ENCODE results near the gene ASPG.

Gene ASPG

DNA sequence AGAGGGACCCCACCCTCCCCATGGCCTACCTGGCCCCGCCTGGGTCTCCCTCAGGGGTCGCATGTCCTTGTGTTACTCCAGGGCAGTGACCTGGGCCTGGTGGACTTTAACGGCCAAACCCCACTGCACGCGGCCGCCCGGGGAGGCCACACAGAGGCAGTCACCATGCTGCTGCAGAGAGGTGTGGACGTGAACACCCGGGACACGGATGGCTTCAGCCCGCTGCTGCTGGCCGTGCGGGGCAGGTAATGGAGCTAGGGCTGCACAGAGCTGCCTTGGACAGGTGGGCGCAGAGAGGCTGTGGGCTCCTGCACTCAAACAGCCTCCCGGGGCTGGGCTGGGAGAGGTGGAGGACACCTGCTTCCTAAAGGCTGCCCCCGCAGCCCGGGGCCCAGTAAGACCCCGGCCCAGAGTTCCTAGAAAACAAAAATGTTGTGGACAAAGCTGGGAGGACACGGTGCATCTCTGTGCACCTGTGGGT lies 21.6 kb downstream of the ASPG start:
- no peak overlapping the region for H3K27ac ChIP-seq (replicated peaks)
- TF ChIP-seq, protein P1, sequence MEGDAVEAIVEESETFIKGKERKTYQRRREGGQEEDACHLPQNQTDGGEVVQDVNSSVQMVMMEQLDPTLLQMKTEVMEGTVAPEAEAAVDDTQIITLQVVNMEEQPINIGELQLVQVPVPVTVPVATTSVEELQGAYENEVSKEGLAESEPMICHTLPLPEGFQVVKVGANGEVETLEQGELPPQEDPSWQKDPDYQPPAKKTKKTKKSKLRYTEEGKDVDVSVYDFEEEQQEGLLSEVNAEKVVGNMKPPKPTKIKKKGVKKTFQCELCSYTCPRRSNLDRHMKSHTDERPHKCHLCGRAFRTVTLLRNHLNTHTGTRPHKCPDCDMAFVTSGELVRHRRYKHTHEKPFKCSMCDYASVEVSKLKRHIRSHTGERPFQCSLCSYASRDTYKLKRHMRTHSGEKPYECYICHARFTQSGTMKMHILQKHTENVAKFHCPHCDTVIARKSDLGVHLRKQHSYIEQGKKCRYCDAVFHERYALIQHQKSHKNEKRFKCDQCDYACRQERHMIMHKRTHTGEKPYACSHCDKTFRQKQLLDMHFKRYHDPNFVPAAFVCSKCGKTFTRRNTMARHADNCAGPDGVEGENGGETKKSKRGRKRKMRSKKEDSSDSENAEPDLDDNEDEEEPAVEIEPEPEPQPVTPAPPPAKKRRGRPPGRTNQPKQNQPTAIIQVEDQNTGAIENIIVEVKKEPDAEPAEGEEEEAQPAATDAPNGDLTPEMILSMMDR (IDR thresholded peaks at IDR 0.05; ENCODE audit: insufficient read depth, low read length): no peak
- TF ChIP-seq SPI1 (IDR thresholded peaks at IDR 0.05; ENCODE audit: borderline replicate concordance, low read depth) (no peak), GABPA (IDR thresholded peaks at IDR 0.05; ENCODE audit: low read depth) (no peak), POLR2AphosphoS5 (IDR thresholded peaks at IDR 0.05; ENCODE audit: low read depth) (no peak), REST (IDR thresholded peaks at IDR 0.05; ENCODE audit: insufficient replicate concordance, low read depth) (no peak)
- DNase-seq (ENCODE audit: low read depth in 1 of 2, low spot score in 1 of 2): no peak
- H3K4me3 ChIP-seq (replicated peaks; ENCODE audit: insufficient read depth, low read length): no peak overlapping the region
- H3K27me3 ChIP-seq (ENCODE audit: insufficient read depth, poor library complexity, severe bottlenecking): no peaks in the 10 kb centered on the region

DNA sequence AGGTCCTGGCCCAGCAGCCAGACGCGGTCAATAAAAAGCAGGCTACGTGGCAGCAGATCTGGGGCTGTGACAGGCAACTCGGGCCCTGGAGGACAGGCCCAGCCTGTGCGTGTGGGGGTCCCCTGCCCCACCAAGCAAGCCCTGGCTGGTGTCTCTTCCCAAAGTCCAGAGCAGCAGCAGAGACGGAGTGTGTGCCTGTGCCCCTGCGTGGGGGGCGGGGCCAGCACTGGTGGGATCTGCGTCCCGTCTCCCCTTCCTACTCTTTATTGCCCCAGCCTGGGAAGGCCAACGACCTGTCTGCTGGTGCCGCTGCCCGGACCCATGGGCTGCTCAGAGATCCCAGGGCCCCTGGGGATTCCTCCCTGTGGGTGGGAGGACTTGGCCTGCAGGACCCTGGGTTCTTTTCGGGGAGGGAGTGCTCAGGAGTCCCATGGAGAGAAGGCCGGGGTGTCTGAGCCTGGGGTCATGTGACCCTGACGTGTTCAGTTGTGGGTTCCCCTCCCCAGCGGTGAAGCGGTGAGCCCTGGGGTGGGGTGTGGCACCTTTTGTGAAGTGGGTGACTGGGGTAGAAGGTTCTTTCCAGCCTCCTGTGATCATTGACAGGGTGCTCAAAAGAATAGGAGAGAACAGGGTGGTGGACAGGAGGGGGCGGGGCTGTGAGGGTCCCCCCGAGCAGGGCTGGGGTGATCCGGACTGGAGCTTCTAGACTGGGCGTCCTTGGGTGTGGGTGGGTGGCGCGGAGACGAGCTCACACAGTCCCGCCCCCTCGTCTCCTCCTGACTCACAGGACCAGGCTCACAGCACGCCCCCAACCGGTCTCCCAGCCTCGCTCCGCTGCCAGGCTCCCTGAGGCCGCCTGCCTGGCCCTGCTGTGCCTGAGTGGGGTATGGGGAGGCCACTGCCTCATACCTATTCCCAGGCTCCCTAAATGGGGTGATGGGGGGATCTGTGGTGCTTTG lies 22.4 kb downstream of the ASPG start:
- no peak for DNase-seq (ENCODE audit: low read depth in 1 of 2, low spot score in 1 of 2)
- H3K27ac ChIP-seq (replicated peaks): no peak overlapping the region
- TF ChIP-seq REST (IDR thresholded peaks at IDR 0.05; ENCODE audit: insufficient replicate concordance, low read depth) (no peak), GABPA (IDR thresholded peaks at IDR 0.05; ENCODE audit: low read depth) (no peak), SPI1 (IDR thresholded peaks at IDR 0.05; ENCODE audit: borderline replicate concordance, low read depth) (no peak), POLR2AphosphoS5 (IDR thresholded peaks at IDR 0.05; ENCODE audit: low read depth) (no peak)
- TF ChIP-seq, protein P1 (IDR thresholded peaks at IDR 0.05; ENCODE audit: insufficient read depth, low read length): no peak
- no peaks in the 10 kb centered on the region for H3K27me3 ChIP-seq (ENCODE audit: insufficient read depth, poor library complexity, severe bottlenecking)
- H3K4me3 ChIP-seq (replicated peaks; ENCODE audit: insufficient read depth, low read length): no peak overlapping the region

- Histone ChIP-seq H3K27ac (replicated peaks) (no peak overlapping the region), H3K27me3 (ENCODE audit: insufficient read depth, poor library complexity, severe bottlenecking) (no peaks in the 10 kb centered on the region), H3K4me3 (replicated peaks; ENCODE audit: insufficient read depth, low read length) (no peak overlapping the region)
- TF ChIP-seq REST (IDR thresholded peaks at IDR 0.05; ENCODE audit: insufficient replicate concordance, low read depth): no peak
- TF ChIP-seq, protein P1 (IDR thresholded peaks at IDR 0.05; ENCODE audit: insufficient read depth, low read length): no peak
- no peak for TF ChIP-seq GABPA (IDR thresholded peaks at IDR 0.05; ENCODE audit: low read depth)
- TF ChIP-seq SPI1 (IDR thresholded peaks at IDR 0.05; ENCODE audit: borderline replicate concordance, low read depth): no peak
- no peak for TF ChIP-seq POLR2AphosphoS5 (IDR thresholded peaks at IDR 0.05; ENCODE audit: low read depth)
- DNase-seq (ENCODE audit: low read depth in 1 of 2, low spot score in 1 of 2): no peak
Observed at GRCh38 chr14:104108570-104109541, 23.4 kb downstream of the ASPG start.
